Hematopoietic multipotent progenitor cell treated with erythropoietin and hydrocortisone succinate and interleukin-3 and kit ligand, for 4 days (in vitro differentiated cells): ENCODE measurements around the gene PPY.
"Not testable (repeated sequence)": the region's sequence is repeated elsewhere in the genome, so short reads cannot be mapped to it uniquely, and the experiment has no call there.

Experiments
- DNase-seq: peaks from one replicate; pipeline ENCODE4 v3.0.0-alpha.2; 2015

PPY gene

GRCh38 chr17:43962479-43962878, 20.2 kb upstream of the PPY start:
- no peak for DNase-seq

DNA sequence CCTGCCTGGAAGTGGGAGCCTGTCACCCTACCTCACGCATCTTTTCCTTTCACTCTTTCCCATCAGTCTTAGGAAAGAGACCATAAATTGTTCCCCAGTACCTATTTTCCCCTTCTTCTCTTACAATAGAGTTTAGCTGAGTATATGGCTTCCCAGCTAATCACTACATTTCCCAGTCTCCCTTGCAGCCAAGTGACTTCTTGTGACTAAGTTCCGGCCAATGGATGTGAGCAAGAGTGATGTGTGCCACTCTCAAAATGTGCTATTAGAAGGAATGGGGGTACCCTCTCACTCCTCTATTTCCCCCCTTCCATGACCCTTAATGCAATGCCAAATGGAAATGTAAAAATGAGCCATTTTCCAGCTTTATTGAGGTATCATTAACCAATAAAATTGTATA, 19.7 kb upstream of the PPY start:
- no peak for DNase-seq

- not testable (repeated sequence) for DNase-seq
These were observed 19.0 kb upstream of the PPY start for GRCh38 chr17:43961292-43961691.

- no peak for DNase-seq
These were observed 16.6 kb upstream of the PPY start for GRCh38 chr17:43958748-43959352.

DNA sequence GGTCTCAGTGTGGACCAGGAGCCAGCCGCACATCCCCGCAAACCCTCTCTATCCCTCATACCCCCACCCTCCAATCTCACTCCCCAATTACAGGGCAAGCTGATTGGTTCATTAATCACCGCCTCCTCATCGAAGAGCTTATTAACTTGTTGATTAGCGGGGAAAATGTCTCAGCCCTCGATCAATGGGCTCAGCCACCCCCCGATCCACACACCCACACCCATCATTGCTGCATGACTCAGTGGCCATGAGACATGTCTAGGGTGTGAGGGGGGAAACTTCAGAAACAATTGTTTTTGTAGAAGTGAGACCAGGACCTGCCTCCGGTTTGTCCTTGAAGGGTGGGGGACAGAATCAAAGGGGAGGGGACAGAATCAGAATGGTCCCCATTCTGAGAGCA, 13.9 kb upstream of the PPY start:
- no peak for DNase-seq

DNA sequence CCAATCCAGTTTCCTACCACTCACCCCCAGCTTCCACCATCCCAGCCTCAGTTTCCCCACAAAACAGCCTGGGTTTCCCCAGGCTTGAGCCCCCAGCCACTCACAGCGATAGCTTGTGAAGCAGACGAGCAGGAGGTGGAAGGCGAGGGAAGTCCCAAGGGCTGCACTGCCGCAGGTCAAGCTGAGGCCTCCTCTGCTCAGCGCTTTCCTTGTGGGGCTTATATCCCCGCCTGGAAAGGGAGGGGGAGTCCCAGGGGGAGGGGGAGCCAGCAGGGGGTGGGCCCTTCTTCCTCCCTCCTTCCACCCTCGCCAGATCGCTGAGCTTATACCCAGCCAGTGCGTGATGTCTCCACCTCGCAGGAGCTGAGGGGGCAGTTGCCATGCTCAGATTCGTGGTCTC, 11.5 kb upstream of the PPY start, which contains the start of gene PYY:
Gene PYY (minus strand): TSS at position 195 of the 400 bp plus-strand sequence. CDS start 457 bp downstream, outside the sequence.
- DNase-seq = no peak

DNA sequence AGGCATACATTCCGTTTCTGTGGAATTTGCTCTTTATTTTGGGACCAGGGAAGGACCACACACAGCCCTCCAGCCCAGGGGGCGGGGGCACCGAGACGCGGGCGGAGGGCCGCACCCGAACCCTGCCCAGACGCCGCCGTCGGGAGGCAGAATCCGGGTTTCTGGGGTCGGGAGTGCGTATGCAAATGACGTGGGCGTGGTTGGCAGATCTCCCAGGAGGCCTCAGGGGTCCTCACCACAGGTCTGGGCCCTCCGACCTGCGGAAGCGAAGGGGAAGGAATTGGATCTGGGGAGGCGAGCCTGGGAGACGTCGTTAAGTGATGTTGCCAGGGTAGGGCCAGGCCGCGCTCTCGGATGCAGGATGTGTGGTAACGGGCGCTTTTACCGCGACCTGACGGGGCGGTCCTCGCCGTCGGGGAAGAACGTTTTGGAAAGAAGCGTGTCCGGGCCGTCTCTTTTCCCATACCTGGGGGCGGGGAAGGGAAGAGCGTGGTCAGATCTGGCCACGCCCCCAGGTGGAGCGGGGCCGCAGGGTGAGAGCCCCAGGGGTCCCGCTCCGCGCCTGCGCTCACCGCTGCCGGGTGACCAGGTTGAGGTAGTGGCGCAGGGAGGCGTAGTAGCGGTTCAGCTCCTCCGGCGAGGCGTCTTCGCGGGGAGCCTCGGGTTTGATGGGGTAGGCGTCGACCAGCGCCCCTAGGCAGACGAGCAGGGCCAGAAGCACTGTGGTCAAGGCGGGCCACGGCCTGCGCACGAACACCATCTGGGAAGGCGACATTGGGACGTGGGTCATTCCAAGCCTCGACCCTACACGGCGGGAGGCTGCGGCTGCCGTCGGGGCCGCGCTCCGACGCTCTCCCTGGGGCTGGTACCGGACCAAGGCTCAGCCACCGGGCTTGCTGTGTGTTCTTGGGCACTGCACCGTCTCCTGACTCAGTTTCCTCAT, 10.7 kb upstream of the PPY start:
- peak; percentile 28 for DNase-seq

- DNase-seq = no peak
These were observed 10.1 kb upstream of the PPY start for GRCh38 chr17:43952351-43952723.

- no peak for DNase-seq
These were observed 9.5 kb upstream of the PPY start for GRCh38 chr17:43951750-43952149.

- DNase-seq = no peak
These were observed 8.3 kb upstream of the PPY start for GRCh38 chr17:43950554-43950953.

DNA sequence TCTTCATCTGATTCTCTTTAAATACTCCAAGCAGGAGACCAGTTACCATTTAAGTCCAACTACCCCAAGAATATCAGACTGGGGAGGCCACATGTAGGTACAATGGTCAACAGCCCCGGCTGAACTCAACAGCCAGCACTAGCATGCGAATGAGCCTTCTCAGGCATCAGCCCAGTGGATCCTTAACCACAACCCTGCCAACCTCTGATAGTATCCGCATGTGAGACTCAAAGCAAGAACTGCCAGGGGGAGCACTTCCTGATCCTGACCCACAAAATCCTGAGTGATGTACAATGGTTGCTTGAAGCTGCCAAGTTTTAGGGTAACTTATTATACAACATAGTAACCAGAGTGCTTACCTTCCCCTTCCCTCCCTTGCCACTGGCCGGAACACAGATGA, 7.5 kb upstream of the PPY start:
- DNase-seq = peak; percentile 76

DNA sequence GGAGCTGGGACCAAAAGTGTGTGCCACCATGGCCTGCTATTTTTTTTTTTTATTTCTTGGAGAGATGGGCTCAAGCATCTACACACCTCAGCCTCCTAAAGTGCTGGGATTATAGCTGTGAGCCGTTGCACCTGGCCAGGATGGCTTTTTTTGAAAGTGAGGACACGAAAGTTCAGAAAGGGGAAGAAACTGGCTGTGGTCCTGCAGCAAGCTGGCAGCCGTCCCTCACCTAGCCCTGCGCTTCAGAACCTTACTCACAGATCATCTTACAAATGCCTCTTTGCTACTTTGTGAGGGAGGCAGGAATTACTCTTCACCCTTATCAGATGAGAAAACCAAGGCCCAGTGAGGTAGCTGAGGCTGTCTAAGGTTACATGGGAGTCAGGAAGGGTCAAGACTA, 4.5 kb upstream of the PPY start:
- no peak for DNase-seq

- DNase-seq = no peak
These were observed 3.0 kb upstream of the PPY start for GRCh38 chr17:43945074-43945829.

DNA sequence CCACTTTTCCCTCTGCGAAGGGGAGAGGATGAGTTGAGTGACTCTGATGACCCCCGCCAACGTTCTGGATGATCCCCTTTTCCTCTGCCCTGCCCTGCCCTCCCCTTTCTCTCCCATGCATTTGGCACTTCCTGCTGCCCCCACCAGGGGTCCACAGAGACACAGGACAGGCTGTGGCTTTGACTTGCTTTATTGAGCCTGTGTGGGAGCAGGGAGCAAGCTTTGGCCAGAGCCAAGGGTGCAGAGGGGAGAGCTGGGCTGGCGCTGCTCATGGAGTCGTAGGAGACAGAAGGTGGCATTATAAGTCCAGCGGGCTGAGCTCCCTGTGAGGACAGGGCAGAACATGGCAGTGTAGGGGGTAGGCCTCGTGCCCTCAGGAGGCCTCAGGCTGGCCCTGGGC, 1.6 kb downstream of the PPY start:
- DNase-seq = peak; percentile 71

- no peak for DNase-seq
These were observed 2.4 kb downstream of the PPY start for GRCh38 chr17:43939886-43940285.

DNA sequence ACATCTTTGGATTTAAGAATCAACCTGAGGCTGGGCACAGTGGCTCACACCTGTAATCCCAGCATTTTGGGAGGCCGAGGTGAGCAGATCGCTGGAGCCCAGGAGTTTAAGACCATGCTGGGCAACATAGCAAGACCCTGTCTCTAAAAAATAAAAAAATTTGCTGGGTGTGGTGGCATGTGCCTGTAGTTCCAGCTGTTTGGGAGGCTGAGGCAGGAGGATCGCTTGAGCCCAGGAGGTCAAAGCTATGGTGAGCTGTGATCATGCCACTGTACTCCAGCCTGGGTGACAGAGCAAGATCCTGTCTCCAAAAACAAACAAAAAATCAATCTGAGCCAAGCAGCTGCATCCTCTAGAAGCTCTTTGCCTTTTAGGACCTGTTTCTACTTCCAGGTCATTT, 2.8 kb downstream of the PPY start:
- not testable (repeated sequence) for DNase-seq

- DNase-seq = no peak
These were observed 3.5 kb downstream of the PPY start for GRCh38 chr17:43938838-43939182.

DNA sequence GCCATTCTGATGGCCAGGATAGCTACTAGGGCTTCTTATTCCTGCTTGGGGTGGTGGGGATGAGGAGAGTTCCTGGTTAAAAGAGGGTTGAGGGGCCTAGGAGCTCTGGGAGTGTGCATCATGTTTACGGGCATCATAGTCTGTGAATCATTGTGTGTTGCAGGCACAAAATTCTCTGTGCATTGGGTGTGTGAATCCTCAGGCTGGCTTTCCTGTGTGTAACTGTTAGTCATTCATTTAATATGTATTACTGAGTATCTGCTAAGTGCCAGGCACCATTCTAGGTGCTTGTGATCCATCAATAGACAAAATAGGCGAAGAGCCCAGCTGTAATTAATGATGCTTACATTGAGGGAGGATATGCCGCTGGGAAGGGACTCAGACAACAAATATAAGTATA, 5.8 kb downstream of the PPY start:
- no peak for DNase-seq

DNA sequence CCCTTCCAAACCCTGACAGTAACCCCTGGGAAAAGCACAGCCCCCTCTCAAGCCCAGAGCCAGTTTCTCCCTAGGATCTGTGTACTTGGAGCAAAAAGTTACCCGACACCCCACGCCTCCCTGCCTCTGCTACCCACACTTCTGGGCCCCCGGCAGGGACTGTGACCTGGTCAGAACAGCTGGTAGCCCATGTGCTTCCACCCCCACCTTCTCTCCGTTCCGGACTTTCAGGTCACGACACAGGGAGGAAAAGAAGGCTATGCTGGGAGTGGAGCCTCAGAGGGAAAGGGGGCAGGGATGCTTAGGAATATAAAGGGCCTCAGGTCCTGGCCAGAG, 6.4 kb downstream of the PPY start:
- DNase-seq = no peak

- no peak for DNase-seq
These were observed 6.9 kb downstream of the PPY start for GRCh38 chr17:43935204-43935925.

DNA sequence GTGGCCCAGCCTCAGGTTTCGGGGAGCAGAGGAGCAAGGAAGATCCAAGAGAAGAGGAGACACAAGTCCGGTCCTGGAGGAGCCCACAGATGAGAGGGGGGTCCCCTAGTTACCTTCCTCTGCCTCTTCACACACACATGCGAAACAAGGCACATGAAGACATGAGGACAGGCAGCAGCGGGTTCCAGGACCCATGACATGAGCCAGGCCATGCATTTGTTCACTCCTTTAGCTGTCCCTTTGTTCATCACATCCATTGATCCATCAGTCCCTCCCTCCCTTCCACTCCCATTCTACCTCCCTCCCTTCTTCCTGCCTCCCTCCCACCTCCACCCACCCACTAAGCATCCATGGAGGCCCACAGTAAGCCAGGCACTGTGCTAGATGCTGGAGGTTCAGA, 9.4 kb downstream of the PPY start:
- no peak for DNase-seq

DNA sequence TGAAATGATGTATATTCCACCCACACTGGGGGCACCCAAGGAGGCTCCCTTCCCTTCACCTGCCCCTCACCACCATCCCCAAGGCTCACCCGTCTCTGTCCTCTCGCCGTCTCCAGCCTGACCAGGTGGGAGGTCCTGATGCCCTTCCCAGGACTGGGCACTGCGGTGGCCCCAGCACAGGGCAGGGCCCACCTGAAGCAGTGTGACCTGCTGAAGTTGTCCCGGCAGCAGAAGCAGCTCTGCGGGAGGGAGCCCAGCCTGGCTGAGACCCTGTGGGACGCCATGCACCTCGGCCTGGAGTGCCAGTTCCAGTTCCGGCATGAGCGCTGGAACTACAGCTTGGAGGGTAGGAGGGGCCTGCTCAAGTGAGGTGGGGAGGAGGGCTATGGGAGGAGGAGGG, 9.9 kb downstream of the PPY start:
- no peak for DNase-seq

DNA sequence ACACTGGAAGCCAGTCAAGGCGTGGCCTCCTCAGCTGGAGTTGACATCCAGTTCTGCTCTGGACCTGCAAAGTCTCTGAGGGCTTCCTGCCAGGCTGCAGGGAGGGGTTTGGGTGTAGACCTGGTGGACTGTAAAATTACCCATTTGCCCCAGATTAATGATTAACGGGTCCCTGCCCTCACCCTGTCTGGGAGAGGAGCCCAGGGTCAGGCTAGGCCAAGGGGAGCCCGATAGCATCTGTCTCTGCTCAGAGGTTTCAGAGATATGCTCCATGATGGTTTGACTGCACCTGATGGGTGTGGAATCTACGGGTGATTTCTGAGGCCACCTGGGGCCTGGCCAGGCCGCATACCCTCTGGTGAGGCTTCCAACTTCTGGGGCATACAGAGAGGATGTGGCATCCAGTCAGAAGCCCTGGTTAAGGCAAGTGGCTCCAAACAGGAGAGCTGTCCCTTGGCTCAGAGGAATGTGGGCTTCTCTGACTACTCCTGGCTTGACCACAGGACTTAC, 11.2 kb downstream of the PPY start:
- DNase-seq = no peak
